ENCODE results near the gene SUFU. TPM values are rescaled to one million over a fixed set of nuclear protein-coding genes. Genes with fewer than 3 reads are reported as not detected.

Gene SUFU
- total RNA-seq, 1 experiment from 2014 or later, result 2.7 TPM

GRCh38 chr10:102583435-102584417 lies 80.0 kb downstream of the SUFU start:
- ATAC-seq (peak; percentile 97), DNase-seq (peak; percentile 86)
- peak; percentile 74 for TF ChIP-seq CTCF (conservative IDR thresholded peaks at IDR 0.05; ENCODE audit: low read depth, low read length)
- TF ChIP-seq EZH2phosphoT487 (IDR thresholded peaks at IDR 0.05; ENCODE audit: borderline replicate concordance, low read length), result no peak
- no peaks in the 10 kb centered on the region for H3K9me2 ChIP-seq (replicated peaks; ENCODE audit: low read length)
- no peak overlapping the region for H3K27ac ChIP-seq (ENCODE audit: low read length)
- POLR2A ChIA-PET (ENCODE audit: unreplicated experiment), result no interaction called here
- no peak overlapping the region for H3K4me2 ChIP-seq (ENCODE audit: low read length)
- H3K9ac ChIP-seq (ENCODE audit: low read length), result no peak overlapping the region
- H3K27me3 ChIP-seq (ENCODE audit: low read length), result no peaks in the 10 kb centered on the region
- H2AFZ ChIP-seq (ENCODE audit: low read length), result no peak overlapping the region
- H3K79me2 ChIP-seq (ENCODE audit: low read length), result no peaks in the 10 kb centered on the region
- no peak overlapping the region for H3K4me3 ChIP-seq (ENCODE audit: low read length)
- H3F3A ChIP-seq (ENCODE audit: low read length, unreplicated experiment), result no peaks in the 10 kb centered on the region
- intact Hi-C loops (cut with micrococcal nuclease), result loop anchor here (1.0 kb wide), 1 partner anchor 80 kb away; the partner anchor contains the start of gene SUFU
- CTCF ChIA-PET, result interaction anchor here (0.5 to 1.8 kb wide), 6 partner anchors 74 to 438 kb away, joined by 3 to 31 read pairs (median 4); partner anchors contain the start of genes ACTR1A, FBXL15 and SUFU
- no peaks in the 10 kb centered on the region for H3K9me3 ChIP-seq (ENCODE audit: low read length)
- H3K36me3 ChIP-seq (ENCODE audit: low read depth, low read length), result no peaks in the 10 kb centered on the region
- H3K4me1 ChIP-seq (ENCODE audit: insufficient read depth, low read length), result no peaks in the 10 kb centered on the region
- no TSS peak for BruUV-seq (replicated peaks)
- H4K20me1 ChIP-seq (ENCODE audit: low read length), result no peaks in the 10 kb centered on the region

- H3K27ac ChIP-seq (ENCODE audit: low read length), result no peak overlapping the region
- no TSS peak for BruUV-seq (replicated peaks)
- POLR2A ChIA-PET (ENCODE audit: unreplicated experiment), result no interaction called here
These were observed 81.3 kb downstream of the SUFU start for GRCh38 chr10:102585026-102585425.

More at GRCh38 chr10:102585026-102585425, 81.3 kb downstream of the SUFU start:
- Histone ChIP-seq H3K4me2 (ENCODE audit: low read length) (no peak overlapping the region), H3K9ac (ENCODE audit: low read length) (no peak overlapping the region), H3K79me2 (ENCODE audit: low read length) (no peaks in the 10 kb centered on the region), H3K9me3 (ENCODE audit: low read length) (no peaks in the 10 kb centered on the region), H3K27me3 (ENCODE audit: low read length) (no peaks in the 10 kb centered on the region), H3K4me1 (ENCODE audit: insufficient read depth, low read length) (no peaks in the 10 kb centered on the region), H2AFZ (ENCODE audit: low read length) (no peak overlapping the region), H3K36me3 (ENCODE audit: low read depth, low read length) (no peaks in the 10 kb centered on the region), H3K9me2 (replicated peaks; ENCODE audit: low read length) (no peaks in the 10 kb centered on the region), H4K20me1 (ENCODE audit: low read length) (no peaks in the 10 kb centered on the region), H3K4me3 (ENCODE audit: low read length) (no peak overlapping the region), H3F3A (ENCODE audit: low read length, unreplicated experiment) (no peaks in the 10 kb centered on the region)
- CTCF ChIA-PET, result no interaction called here
- ATAC-seq (no peak), DNase-seq (no peak)
- no peak for TF ChIP-seq CTCF (conservative IDR thresholded peaks at IDR 0.05; ENCODE audit: low read depth, low read length)
- TF ChIP-seq EZH2phosphoT487 (IDR thresholded peaks at IDR 0.05; ENCODE audit: borderline replicate concordance, low read length), result no peak
- TF ChIP-seq EZH2 (IDR thresholded peaks at IDR 0.05; ENCODE audit: low read length, unreplicated experiment), result no peak
- intact Hi-C loops (cut with micrococcal nuclease), result no loop called here
